SH-SY5Y (cell line): ENCODE results near the gene CACNA1S.

ENCODE experiments used
- GATA2 ChIP-seq: IDR thresholded peaks from 2 replicates; pipeline ENCODE4 v1.6.1; 2011; ENCODE audit warnings: mild to moderate bottlenecking, low read depth, low read length
- GATA3 ChIP-seq: IDR thresholded peaks from 2 replicates; pipeline ENCODE4 v1.6.1; 2011; ENCODE audit warnings: low read depth, mild to moderate bottlenecking, low read length, moderate library complexity

DNA sequence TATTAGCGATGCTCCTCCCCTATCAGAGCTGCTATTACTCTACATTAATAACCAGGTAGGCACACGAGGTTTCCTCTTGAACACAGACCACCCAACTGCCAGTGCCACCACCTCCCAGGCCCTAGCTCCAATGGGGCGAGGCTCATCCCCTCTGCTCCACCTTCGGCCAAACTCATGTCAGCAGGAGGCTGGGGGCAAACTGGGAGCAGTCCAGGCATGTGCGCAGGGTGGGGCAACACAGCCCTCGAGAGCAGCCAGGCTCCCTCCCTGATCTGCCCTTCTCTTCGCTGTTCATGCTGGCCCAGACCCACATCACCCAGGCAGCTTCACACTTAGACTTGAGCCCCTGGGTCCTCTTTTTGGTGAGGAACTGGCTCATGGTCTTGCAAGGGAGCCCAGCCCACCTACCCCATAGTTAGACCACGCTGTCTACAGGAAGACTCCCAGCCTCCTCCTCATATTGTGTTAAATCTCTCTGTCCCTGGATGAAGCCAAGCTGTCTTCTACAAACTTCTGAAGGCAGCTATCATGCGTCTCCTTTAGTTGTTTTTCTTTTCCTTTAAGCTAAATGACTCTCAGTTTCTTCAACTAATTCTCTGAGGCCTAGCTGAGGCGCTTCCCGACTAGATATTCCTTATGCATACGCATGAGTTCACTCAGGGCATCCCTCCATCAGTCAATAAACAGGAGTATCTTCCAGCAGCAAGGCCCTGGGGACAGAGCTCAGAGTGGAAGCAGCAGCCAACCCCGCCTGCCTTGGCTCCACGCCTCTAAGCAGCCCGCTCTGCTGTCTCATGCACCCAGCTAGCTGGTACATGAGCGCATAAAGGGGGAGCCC, 30.0 kb upstream of the CACNA1S start:
- TF ChIP-seq GATA3: no peak
- TF ChIP-seq GATA2: no peak
